SH-SY5Y (cell line): ENCODE measurements around the gene LONP2.

Experiments used
- GATA2 ChIP-seq: IDR thresholded peaks from 2 replicates; pipeline ENCODE4 v1.6.1; 2011; ENCODE audit warnings: mild to moderate bottlenecking, low read depth, low read length
- GATA3 ChIP-seq: IDR thresholded peaks from 2 replicates; pipeline ENCODE4 v1.6.1; 2011; ENCODE audit warnings: low read depth, mild to moderate bottlenecking, low read length, moderate library complexity

DNA sequence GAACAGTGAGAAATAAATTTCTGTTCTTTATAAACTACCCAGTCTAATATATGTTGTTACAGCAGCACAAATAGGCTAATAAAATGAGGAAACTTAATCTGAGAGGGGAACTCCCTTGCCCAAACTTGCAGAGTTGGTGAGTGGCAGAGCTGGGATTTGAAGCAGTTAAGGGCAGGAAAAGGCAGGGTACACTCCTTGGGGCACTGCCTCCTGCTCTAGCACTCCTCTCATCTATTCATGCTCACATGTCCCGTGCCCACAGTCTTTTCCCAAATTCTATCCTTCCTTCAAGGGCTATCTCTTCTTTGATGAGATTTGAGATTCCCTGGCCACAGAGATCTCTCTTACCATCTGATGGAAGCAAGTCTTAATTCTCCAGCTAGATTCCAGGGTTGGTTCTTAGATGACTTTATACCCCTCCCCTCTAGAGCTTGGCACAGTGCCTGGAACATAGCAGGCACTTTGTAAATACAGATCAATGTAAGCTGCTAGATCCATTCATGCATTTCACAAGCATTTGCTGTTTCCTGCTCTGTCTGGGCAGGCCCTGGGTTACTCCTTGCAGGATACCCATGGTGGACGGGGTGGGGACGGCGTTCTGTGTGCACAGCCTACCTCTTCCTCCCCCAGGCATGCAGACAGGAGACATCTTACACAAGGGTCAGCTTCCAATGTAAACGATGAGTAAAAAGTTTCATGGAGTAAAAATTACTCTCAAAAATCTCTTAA is 49.1 kb upstream of the LONP2 start:
- no peak for TF ChIP-seq GATA2
- no peak for TF ChIP-seq GATA3
